ENCODE data around the gene VPS13C.
"Not testable (repeated sequence)": the region's sequence is repeated elsewhere in the genome, so short reads cannot be mapped to it uniquely, and the experiment has no call there.

Gene VPS13C

GRCh38 chr15:62068810-62069167, 8.5 kb upstream of the VPS13C start:
- no peak for DNase-seq

DNA sequence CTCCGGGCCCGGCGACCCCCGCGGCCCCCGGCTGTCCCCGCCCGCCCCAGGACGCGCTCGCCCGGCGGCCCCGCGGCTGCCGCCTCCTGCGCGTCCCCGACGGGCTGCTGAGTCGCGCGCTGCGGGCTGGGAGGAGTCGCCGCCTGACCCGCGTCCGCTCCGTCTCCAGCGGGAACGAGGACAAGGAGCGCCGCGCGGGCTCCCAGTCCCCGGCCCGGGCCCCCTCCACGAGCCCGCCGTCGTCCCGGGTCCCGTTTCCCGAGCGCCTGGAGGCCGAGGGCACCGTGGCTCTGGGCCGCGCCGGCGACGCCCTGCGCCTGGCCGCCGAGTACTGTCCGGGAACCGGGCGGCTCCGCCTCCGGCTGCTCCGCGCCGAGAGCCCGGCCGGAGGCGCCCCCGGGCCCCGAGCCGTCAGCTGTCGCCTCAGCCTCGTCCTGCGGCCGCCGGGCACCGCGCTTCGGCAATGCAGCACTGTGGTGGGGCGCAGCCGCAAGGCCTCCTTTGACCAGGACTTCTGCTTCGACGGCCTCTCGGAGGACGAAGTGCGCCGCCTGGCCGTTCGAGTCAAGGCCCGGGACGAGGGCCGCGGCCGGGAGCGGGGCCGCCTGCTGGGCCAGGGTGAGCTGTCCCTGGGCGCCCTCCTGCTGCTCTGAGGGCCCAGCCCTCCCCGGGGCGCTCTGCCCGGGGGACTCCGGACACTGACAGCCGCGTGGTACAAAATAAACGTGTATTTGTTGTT, 8.0 kb upstream of the VPS13C start:
- DNase-seq, result peak; percentile 11

GRCh38 chr15:62067448-62068044, 7.3 kb upstream of the VPS13C start:
- DNase-seq, result peak; percentile 56

- peak; percentile 91 for DNase-seq
These were observed 6.6 kb upstream of the VPS13C start, which contains the start of gene C2CD4A for GRCh38 chr15:62066663-62067447. TSS of gene C2CD4A (plus strand) at chr15:62066977. CDS start at chr15:62067614, 637 bp downstream.

DNA sequence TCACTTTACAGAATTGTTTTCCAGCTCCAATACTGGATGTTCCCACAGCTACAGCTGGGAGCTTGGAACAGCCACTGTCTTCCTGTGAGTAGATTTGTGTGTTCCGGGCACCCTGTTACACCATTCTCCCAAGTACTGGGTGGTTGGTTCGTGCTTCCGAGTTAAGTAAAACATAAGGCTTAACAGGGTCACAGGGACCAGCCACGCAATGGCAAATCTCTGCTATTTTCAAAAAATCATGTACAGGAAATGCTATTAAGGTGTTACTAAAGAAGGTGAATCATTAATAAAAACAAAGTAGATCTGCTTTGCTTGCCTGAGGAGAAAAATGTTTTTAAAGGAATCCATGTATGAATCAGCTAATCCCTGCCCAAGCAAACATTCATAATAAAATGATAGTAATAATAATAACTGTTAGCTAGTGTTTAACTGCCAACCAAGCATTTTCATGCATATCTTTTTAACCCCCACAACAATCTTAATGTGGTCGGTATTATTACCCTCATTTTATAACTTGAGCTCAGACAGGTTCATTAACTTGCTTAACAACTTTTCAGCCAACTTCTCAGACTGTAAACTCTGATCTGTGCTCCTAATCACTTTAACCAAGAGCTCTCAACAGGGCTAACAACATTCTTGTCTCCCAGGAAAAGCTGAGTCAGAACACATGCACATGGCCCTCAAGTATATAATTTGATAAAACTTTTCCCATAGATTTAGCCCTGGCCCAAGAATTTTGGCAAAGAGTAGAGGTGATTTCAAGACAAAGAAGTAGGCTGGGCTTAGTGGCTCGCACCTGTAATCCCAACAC, 3.8 kb upstream of the VPS13C start:
- no peak for DNase-seq

DNA sequence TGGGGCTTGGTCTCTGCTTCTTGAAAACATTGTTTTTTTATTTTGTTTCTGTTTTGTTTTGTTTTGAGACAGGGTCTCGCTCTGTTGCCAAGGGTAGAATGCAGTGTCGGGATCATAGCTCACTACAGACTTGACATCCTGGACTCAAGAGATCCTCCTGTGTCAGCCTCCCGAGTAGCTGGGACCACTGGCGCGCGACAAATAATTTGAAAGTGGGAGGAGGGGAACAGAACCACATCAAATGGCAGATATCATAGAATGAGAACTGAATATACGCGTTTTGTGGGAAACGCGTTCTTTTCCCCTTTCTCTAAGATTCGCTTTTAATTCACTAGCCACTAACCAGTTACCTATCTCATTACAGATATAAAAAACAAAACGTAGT, 641 bp upstream of the VPS13C start:
- no peak for DNase-seq

DNA sequence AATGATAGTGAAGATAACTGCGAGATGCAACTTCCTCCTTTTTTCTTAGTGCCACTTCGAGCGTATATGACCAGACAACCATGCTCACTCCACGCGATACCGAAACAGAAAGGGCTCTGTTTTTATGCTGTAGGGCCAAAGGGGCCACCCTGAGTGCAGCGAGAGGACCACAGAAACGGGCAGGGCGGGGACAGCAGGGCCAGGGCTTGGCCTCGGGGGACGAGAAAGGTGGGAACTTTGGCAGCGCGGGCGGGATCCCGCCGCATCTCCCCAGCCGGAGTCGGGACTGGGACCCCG, 483 bp downstream of the VPS13C start:
- DNase-seq, result peak; percentile 52

DNA sequence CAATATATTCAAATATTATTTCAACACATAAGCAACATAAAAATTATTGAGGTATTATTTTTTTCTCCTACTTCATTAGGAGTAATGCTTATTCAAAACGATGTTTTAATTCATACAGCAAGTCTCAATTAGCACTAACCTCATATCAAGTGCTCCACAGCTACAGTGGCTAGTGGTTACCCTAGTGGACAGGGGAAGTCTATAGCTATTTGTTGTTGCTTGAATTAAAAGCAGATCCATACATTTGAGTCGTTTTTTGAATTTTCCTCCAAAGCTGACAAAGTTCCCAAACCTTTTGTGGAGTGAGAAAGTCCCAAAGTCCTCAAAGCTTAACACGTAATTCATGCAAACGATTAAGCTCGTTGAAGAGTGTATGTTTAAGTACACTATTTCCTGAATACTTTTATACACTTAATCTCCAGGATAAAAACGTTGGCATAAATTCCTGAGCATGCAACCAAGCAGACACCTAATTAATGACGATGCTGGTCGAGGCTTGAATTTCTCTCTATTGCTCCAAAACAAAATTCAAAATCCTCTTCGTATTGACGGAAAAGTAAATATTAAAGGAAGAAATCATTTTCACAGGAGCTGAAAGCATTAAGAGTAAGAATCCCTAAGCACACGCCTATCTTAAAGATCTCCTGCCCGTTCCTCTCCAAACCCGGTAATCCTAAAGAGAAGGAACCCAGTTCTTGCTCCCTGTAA, 985 bp downstream of the VPS13C start:
- no peak for DNase-seq

GRCh38 chr15:62058327-62059028, 1.8 kb downstream of the VPS13C start:
- DNase-seq, result no peak

GRCh38 chr15:62057341-62057980, 2.8 kb downstream of the VPS13C start:
- DNase-seq, result no peak

GRCh38 chr15:62054979-62055378, 5.3 kb downstream of the VPS13C start:
- DNase-seq, result no peak

- no peak for DNase-seq
These were observed 6.7 kb downstream of the VPS13C start for GRCh38 chr15:62053439-62054085.

GRCh38 chr15:62052713-62053112, 7.5 kb downstream of the VPS13C start:
- no peak for DNase-seq

GRCh38 chr15:62051166-62051565, 9.1 kb downstream of the VPS13C start:
- DNase-seq, result no peak

DNA sequence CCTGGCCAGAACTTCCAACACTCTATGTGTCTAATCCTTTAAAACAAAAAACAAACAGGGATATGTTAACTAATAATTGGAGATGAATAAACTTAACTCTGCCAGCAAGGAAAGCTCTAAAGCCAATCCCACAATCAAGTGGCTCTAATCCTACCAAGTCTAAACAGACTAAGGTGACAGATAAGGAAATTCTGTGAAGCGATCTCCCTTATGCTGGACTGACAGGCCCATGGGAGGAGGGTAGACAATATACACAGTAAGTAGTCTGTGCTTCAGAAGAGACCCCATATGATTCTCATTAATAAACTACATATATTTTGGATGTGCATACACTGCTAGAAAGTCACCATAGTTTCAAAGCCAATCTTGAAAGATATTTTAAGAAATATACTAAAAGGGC, 10.1 kb downstream of the VPS13C start:
- DNase-seq, result no peak

DNA sequence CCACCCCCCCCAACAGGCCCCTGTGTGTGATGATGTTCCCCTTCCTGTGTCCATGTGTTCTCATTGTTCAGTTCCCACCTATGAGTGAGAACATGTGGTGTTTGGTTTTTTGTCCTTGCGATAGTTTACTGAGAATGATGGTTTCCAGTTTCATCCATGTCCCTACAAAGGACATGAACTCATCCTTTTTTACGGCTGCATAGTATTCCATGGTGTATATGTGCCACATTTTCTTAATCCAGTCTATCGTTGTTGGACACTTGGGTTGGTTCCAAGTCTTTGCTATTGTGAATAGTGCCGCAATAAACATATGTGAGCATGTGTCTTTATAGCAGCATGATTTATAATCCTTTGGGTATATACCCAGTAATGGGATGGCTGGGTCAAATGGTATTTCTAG, 12.0 kb downstream of the VPS13C start:
- DNase-seq, result not testable (repeated sequence)

GRCh38 chr15:62047282-62047827, 12.9 kb downstream of the VPS13C start:
- no peak for DNase-seq

GRCh38 chr15:62046078-62046743, 14.0 kb downstream of the VPS13C start:
- no peak for DNase-seq

GRCh38 chr15:62035256-62035924, 24.9 kb downstream of the VPS13C start:
- no peak for DNase-seq

All from NCI-H1105 treated with DMSO at 0.1 percent for 48 hours (cell line).